ENCODE data around the gene KIF23.

KIF23 gene

DNA sequence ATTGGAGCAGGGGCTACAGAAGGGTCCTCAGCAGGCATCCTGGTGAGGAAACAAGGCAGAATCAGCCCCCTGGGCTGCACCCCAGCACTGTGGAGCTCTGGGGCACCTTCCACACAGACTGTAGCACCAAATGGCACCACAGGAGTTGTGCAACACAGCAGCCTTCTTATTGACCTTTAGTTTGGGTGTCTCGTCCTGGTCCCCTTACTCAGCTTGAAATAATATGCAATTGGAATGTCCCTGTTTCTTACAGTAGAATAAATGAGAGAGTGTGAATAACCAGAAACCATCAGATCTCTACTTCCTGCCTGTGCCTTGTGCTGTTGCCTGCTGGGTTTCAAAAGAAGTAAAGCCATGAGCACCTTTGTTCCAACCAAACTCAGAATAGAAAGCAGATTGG lies 82.9 kb downstream of the KIF23 start:
- DNase-seq = no peak

GRCh38 chr15:69497667-69498066 lies 83.5 kb downstream of the KIF23 start:
- DNase-seq = no peak

Measured in NCI-H510A (cell line).